Fibroblast of pulmonary artery (primary cell): ENCODE data around the gene SPARCL1.
"Not testable (repeated sequence)": the region's sequence is repeated elsewhere in the genome, so short reads cannot be mapped to it uniquely, and the experiment has no call there.

Source experiments
- DNase-seq: peaks from one replicate; pipeline ENCODE4 v3.0.0-alpha.2; 2010; ENCODE audit warnings: low read depth
- H3K4me3 ChIP-seq: replicated peaks from 2 replicates; pipeline ENCODE4 v1.5.1; 2011; ENCODE audit warnings: low read depth, mild to moderate bottlenecking, control low read depth, low read length, moderate library complexity
- TF ChIP-seq, protein P1 (sequence below): IDR thresholded peaks from 2 replicates; pipeline ENCODE4 v1.5.1; 2011; ENCODE audit warnings: mild to moderate bottlenecking, control low read depth, low read length, inconsistent platforms; ENCODE audit errors: missing control alignments

SPARCL1 gene

DNA sequence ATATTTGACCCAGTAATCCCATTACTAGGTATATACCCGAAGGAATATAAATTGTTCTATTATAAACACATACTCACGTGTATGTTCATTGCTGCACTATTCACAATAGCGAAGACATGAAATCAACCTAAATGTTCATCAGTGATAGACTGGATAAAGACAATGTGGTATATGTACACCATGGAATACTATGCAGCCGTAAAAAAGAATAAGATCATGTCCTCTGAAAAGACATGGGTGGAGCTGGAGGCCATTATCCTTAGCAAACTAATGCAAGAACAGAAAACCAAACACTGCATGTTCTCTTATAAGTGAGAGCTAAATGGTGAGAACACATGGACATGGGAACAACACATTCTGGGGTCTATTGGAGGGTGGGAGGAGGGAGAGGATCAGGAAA, 70.3 kb downstream of the SPARCL1 start:
- no peak overlapping the region for H3K4me3 ChIP-seq
- DNase-seq: no peak
- TF ChIP-seq, protein P1, sequence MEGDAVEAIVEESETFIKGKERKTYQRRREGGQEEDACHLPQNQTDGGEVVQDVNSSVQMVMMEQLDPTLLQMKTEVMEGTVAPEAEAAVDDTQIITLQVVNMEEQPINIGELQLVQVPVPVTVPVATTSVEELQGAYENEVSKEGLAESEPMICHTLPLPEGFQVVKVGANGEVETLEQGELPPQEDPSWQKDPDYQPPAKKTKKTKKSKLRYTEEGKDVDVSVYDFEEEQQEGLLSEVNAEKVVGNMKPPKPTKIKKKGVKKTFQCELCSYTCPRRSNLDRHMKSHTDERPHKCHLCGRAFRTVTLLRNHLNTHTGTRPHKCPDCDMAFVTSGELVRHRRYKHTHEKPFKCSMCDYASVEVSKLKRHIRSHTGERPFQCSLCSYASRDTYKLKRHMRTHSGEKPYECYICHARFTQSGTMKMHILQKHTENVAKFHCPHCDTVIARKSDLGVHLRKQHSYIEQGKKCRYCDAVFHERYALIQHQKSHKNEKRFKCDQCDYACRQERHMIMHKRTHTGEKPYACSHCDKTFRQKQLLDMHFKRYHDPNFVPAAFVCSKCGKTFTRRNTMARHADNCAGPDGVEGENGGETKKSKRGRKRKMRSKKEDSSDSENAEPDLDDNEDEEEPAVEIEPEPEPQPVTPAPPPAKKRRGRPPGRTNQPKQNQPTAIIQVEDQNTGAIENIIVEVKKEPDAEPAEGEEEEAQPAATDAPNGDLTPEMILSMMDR: no peak

DNA sequence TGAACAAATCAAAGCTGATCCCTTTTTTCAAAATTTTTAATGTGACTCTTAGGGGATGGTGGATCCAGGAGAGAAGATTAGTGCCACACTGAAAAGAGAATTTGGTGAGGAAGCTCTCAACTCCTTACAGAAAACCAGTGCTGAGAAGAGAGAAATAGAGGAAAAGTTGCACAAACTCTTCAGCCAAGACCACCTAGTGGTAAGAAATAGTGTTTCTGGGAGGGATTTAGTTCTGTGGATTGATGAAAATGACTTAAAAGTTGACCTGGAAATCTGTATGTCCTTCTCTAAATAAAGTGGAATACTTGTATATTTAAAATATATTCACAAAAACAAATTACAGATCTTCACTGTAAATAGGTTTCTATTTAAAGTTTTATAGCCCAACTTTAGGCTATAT, 77.6 kb downstream of the SPARCL1 start:
- H3K4me3 ChIP-seq: no peak overlapping the region
- TF ChIP-seq, protein P1: peak; percentile 7
- DNase-seq: no peak

DNA sequence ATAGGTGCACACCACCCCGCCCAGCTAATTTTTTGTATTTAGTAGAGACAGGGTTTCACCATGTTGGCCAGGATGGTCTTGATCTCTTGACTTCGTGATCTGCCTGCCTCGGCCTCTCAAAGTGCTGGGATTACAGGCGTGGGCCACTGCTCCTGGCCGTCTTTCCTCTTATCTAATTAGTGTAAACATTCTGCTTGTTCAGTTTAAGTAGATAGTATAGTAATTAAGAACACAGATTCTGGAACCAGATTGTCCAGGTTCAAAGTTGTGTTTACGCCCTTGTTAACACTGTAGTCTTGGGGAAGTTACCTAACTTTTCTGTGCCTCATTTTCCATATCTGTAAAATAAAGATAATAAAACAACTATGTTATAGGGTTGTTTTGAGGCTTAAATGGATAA, 82.8 kb downstream of the SPARCL1 start:
- DNase-seq, H3K4me3 ChIP-seq: not testable (repeated sequence)

DNA sequence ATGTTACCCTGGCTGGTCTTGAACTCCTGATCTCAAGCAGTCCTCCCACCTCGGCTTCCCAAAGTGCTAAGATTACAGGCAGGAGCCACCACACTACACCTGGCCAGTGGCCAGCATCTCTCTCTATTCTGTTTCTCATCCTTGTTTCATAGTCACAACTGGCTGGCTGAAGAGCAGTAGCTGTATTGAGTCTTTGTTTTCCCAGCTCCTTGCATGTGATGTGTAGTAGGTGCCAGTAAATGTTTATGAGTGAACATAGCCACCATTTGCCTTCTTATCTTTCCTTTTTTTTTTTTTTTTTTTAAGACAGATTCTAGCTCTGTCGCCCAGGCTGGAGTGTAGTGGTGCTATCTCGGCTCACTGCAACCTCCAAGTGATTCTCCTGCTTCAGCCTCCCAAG, 83.2 kb downstream of the SPARCL1 start:
- H3K4me3 ChIP-seq: no peak overlapping the region
- DNase-seq: peak; percentile 12
- TF ChIP-seq, protein P1: no peak

DNA sequence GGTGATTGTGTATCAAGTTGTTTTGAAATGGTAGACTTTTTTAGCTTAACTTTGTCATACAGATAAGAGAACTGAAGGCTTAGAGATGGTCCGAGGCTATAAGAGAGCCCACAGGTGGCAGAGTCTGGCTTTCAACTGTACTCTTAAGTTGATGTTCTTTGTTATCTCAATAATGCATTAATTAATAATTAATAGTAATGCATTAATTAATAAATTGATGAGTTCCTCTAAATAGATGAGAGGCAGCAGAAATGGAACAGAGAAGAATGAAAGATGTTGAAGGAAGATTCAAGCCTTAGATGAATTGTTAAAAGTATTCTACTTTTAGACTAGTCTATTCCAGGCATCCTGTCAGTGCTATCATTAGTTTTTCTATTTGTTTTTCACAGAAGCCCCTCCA, 84.4 kb downstream of the SPARCL1 start:
- no peak for DNase-seq
- TF ChIP-seq, protein P1: no peak
- no peak overlapping the region for H3K4me3 ChIP-seq

DNA sequence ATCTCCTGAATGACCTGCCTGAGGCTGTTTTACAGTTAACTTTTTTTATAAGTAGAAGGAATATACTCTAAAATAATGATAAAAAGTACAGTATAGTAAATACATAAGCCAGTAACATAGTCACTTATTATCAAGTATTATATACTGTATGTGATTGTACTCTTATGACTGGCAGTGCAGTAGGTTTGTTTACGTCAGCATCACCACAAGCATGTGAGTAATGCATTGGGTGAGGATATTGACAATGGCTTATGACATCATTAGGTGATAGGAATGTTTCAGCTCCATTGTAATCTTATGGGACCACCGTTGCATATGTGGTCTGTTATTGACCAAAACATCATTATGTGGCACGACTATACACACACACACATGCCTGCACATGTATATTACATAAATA, 86.3 kb downstream of the SPARCL1 start:
- TF ChIP-seq, protein P1: no peak
- peak; percentile 24 for DNase-seq
- H3K4me3 ChIP-seq: no peak overlapping the region

DNA sequence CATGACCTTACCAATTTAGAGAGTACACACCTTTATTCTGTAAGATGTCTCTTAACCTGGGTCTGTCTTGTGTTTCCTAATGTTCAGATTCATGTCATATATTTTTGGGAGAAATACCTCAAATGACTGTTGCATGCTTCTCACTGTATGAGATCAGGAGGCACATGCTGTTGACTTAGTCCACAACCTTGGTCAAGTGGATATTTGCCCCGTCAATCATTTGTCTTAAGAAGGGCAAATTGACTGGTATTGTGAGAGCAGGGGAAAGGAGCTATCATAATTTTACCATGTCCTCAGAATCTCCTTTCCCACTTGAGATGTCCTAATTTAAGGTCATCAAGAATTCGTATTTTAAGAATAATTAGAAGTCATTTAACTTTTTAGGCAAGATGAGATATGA, 95.8 kb downstream of the SPARCL1 start:
- TF ChIP-seq, protein P1: no peak
- DNase-seq: no peak
- H3K4me3 ChIP-seq: no peak overlapping the region

DNA sequence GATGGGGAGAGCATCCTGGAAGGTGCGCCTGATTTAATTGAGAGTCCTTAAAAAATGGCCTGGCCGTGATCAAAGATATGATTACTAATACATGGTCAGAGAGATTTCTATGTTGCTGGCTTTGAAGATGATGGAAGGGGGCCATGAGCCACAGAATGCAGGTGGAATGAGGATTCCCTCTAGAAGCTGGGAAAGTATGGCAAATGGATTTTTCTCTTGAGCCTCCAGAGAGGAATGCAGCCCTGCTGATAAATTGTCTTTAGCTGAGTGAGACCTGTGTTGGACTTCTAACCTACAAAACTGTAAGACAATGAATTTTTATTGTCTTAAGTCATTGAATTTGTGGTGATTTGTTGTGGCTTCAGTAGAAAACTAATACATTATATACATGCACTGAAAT, 99.1 kb downstream of the SPARCL1 start:
- no peak for DNase-seq
- TF ChIP-seq, protein P1: no peak
- no peak overlapping the region for H3K4me3 ChIP-seq
